Panc1 (cell line): ENCODE results near the gene BAZ2B. TPM values are rescaled to one million over a fixed set of nuclear protein-coding genes. Genes with fewer than 3 reads are reported as not detected.
A peak's percentile ranks its signal among the peaks of the same experiment; 100 is the strongest.

Source experiments
- ATAC-seq: fragments of 200-7000 bp; cut with Tn5 transposase; 2 replicates; pipeline ENCODE4 v1.9.1; 2020; ENCODE audit warnings: mild to moderate bottlenecking, moderate library complexity
- BruUV-seq: library from RNA; stranded (reverse); fragments of 400-500 nt; replicated peaks from 2 replicates; lab custom pipeline; 2021; lab: Mats Ljungman, UMichigan
- CTCF ChIA-PET: fragments of 300-600 bp; sonication (Branson Sonifier 250); formaldehyde crosslinking; loops from one replicate; lab custom pipeline; 2022; ENCODE audit warnings: antibody characterized with exemption; lab: Charles Lee
- POLR2A ChIA-PET: fragments of 300-600 bp; sonication (Branson Sonifier 250); formaldehyde crosslinking; loops from one replicate; lab custom pipeline; 2022; ENCODE audit warnings: antibody characterized with exemption; lab: Charles Lee
- DNase-seq: peaks from one replicate; pipeline ENCODE4 v3.0.0-alpha.2; 2010; ENCODE audit warnings: low read depth, low spot score
- H3K27ac ChIP-seq: 2 replicates; pipeline ENCODE4 v1.5.1; 2011; ENCODE audit warnings: mild to moderate bottlenecking, low read length, inconsistent platforms
- H3K27me3 ChIP-seq: fragments of 200-500 bp; sonication (Bioruptor generic); 2 replicates; pipeline ENCODE4 v1.6.0; 2014; ENCODE audit warnings: low read length, inconsistent platforms; ENCODE audit not compliant: control insufficient read depth, insufficient read depth
- H3K36me3 ChIP-seq: fragments of 200-500 bp; sonication (Bioruptor generic); 2 replicates; pipeline ENCODE4 v1.5.1; 2014; ENCODE audit warnings: inconsistent platforms, mild to moderate bottlenecking, low read length, moderate library complexity; ENCODE audit not compliant: control insufficient read depth, insufficient read depth
- H3K4me1 ChIP-seq: 2 replicates; pipeline ENCODE4 v1.5.1; 2011; ENCODE audit warnings: inconsistent platforms, mild to moderate bottlenecking, low read length, moderate library complexity; ENCODE audit not compliant: control insufficient read depth, insufficient read depth
- H3K4me3 ChIP-seq, 2 experiments: 2 replicates each; pipeline ENCODE4 v1.5.1; 2011 to 2012; ENCODE audit warnings: low read depth in 2 of 2, low read length in 2 of 2, mild to moderate bottlenecking in 2 of 2, inconsistent platforms in 1 of 2, moderate library complexity in 1 of 2
- H3K9me3 ChIP-seq: fragments of 200-500 bp; sonication (Bioruptor generic); 2 replicates; pipeline ENCODE4 v1.5.1; 2014; ENCODE audit warnings: low read depth, mild to moderate bottlenecking, inconsistent platforms, low read length, moderate library complexity; ENCODE audit not compliant: control insufficient read depth, insufficient read depth
- CTCF ChIP-seq: fragments of 450-650 bp; IDR thresholded peaks from 2 replicates; pipeline ENCODE4 v1.5.1; 2017; ENCODE audit warnings: mild to moderate bottlenecking
- POLR2AphosphoS5 ChIP-seq: IDR thresholded peaks from 2 replicates; pipeline ENCODE4 v1.6.1; 2012; ENCODE audit warnings: mild to moderate bottlenecking, low read depth, low read length, moderate library complexity
- REST ChIP-seq, 2 experiments: IDR thresholded peaks; 2 replicates each; pipeline ENCODE4 v1.6.1; 2011 to 2012; ENCODE audit warnings: low read depth in 2 of 2, control low read depth in 1 of 2, low read length in 1 of 2, mild to moderate bottlenecking in 1 of 2, moderate library complexity in 1 of 2; ENCODE audit not compliant: insufficient read depth in 1 of 2
- SIN3A ChIP-seq: IDR thresholded peaks from 2 replicates; pipeline ENCODE4 v1.6.1; 2012; ENCODE audit warnings: low read depth, mild to moderate bottlenecking, low read length, moderate library complexity, borderline replicate concordance; ENCODE audit not compliant: insufficient read depth
- TCF7L2 ChIP-seq: IDR thresholded peaks from 2 replicates; pipeline ENCODE4 v1.6.1; 2011; ENCODE audit warnings: mild to moderate bottlenecking, low read depth, low read length, inconsistent platforms
- in situ Hi-C: cut with HindIII; loops from 2 replicates; pipeline ENCODE4 v1.10.0; 2016; ENCODE audit warnings: low sequenced_read_pairs, low pct_unique_long_range_greater_than_20kb
- intact Hi-C: fragments of 100-400 bp; cut with micrococcal nuclease; formaldehyde crosslinking; loops from one replicate; pipeline ENCODE4 v1.10.0; 2022; ENCODE audit not compliant: unreplicated experiment
- total RNA-seq: library from RNA; stranded (reverse); gene quantifications from one replicate; pipeline ENCODE4 v1.2.1, GENCODE V29; 2021; ENCODE audit not compliant: unreplicated experiment

BAZ2B gene
- total RNA-seq, 1 experiment from 2014 or later, result 38.6 TPM

- Histone ChIP-seq H3K27ac (no peak overlapping the region), H3K27me3 (no peaks in the 10 kb centered on the region), H3K4me1 (no peaks in the 10 kb centered on the region), H3K4me3 (no peak overlapping the region), H3K36me3 (no peaks in the 10 kb centered on the region), H3K9me3 (no peaks in the 10 kb centered on the region)
- BruUV-seq, result TSS peak; percentile 6
- ATAC-seq, result no peak
- intact Hi-C loops (no loop called here), in situ Hi-C loops (no loop called here)
- DNase-seq, result no peak
- POLR2A ChIA-PET, result no interaction called here
- CTCF ChIA-PET, result no interaction called here
- TF ChIP-seq SIN3A, result no peak
- no peak for TF ChIP-seq TCF7L2
- TF ChIP-seq POLR2AphosphoS5, result no peak
- no peak for TF ChIP-seq CTCF
- TF ChIP-seq REST (IDR thresholded peaks at IDR 0.05; ENCODE audit: insufficient read depth in 1 of 2, low read depth in 2 of 2, low read length in 1 of 2), result no peak
Measured at GRCh38 chr2:159585622-159586021, 30.7 kb downstream of the BAZ2B start.

GRCh38 chr2:159584796-159585195, 31.6 kb downstream of the BAZ2B start:
- intact Hi-C loops, result no loop called here
- Histone ChIP-seq H3K4me1 (no peaks in the 10 kb centered on the region), H3K27ac (no peak overlapping the region), H3K36me3 (no peaks in the 10 kb centered on the region), H3K27me3 (no peaks in the 10 kb centered on the region), H3K9me3 (no peaks in the 10 kb centered on the region), H3K4me3 (no peak overlapping the region)
- ChIA-PET CTCF (no interaction called here), POLR2A (interaction anchor here (1.0 kb wide), 1 partner anchor 10 kb away, joined by 4 read pairs; no protein-coding TSS in a partner anchor)
- TF ChIP-seq TCF7L2 (no peak), POLR2AphosphoS5 (no peak), REST (IDR thresholded peaks at IDR 0.05; ENCODE audit: insufficient read depth in 1 of 2, low read depth in 2 of 2, low read length in 1 of 2) (no peak), SIN3A (no peak), CTCF (no peak)
- in situ Hi-C loops, result no loop called here
- DNase-seq, result no peak
- ATAC-seq, result no peak
- no TSS peak for BruUV-seq
